K562 (cell line): ENCODE measurements around the gene ULK3. TPM values are rescaled to one million over a fixed set of nuclear protein-coding genes. Genes with fewer than 3 reads are reported as not detected.

Source experiments
- PKNOX1 ChIP-seq: fragments of 450-650 bp; IDR thresholded peaks from 2 replicates; pipeline ENCODE4 v1.6.1; 2016
- RHOXF2B ChIP-seq: fragments of 250-450 bp; sonication (Bioruptor Pico); conservative IDR thresholded peaks from 2 replicates; pipeline ENCODE4 v1.5.1; 2021
- ZNF318 ChIP-seq, 2 experiments: fragments of 450-650 bp; IDR thresholded peaks; 2 replicates each; pipeline ENCODE4 v1.6.1; 2016; ENCODE audit warnings: mild to moderate bottlenecking in 2 of 2, borderline replicate concordance in 1 of 2, low read depth in 1 of 2, moderate library complexity in 1 of 2
- polyA plus RNA-seq, 8 experiments: library from polyadenylated mRNA; depleted of rRNA in 4 of 8; stranded (reverse) in 5 of 8; unstranded in 3 of 8; fragments of >200 nt; fragmentation: Nextera tagmentation in 2 of 8; fragmentation: Illumina TruSeq in 1 of 8; extraction: Ambion mirVana in 2 of 8; extraction: Trizol in 1 of 8; gene quantifications; 2 replicates each; pipeline versions ENCODE4 v1.2.1 to v1.2.3, GENCODE V29; 2011 to 2014; ENCODE audit warnings: inconsistent platforms in 1 of 8, missing spikeins in 1 of 8
- total RNA-seq, 7 experiments: library from RNA; depleted of rRNA in 6 of 7; stranded (reverse); fragments of >200 nt in 6 of 7; fragmentation: Illumina TruSeq in 2 of 7; extraction: Trizol in 2 of 7; gene quantifications; 2 replicates each; pipeline versions ENCODE4 v1.2.1 to v1.2.3, GENCODE V29; 2011 to 2021; ENCODE audit warnings: low replicate concordance in 1 of 7

Gene ULK3
- total and polyA plus RNA-seq, 9 of the 15 experiments (the other 6 are each of a cell fraction or from before 2014, with no cell fraction given), result 0.68 to 68.0 (median 34.9) TPM

- peak in 1 of 2 experiments; percentile 43; a peak in 1 of 4 replicates for TF ChIP-seq ZNF318 (IDR thresholded peaks at IDR 0.05; ENCODE audit: borderline replicate concordance in 1 of 2, low read depth in 1 of 2)
- TF ChIP-seq RHOXF2B, result no peak
- TF ChIP-seq PKNOX1, result peak; percentile 81
- TF ChIP-seq, all 486 proteins: peak for 14
Observed at GRCh38 chr15:74869726-74870407, 26.9 kb upstream of the ULK3 start (continued).
